HG03342 (cell line): ENCODE data around the gene ATPAF1.
"Not testable (repeated sequence)": the region's sequence is repeated elsewhere in the genome, so short reads cannot be mapped to it uniquely, and the experiment has no call there.

Experiments
- ATAC-seq: cut with Tn5 transposase; IDR thresholded peaks from one replicate; pipeline ENCODE4 v1.9.1; 2021; ENCODE audit warnings: mild to moderate bottlenecking, moderate library complexity; ENCODE audit not compliant: unreplicated experiment

The ATPAF1 gene

GRCh38 chr1:46651152-46651551 lies 17.0 kb downstream of the ATPAF1 start:
- not testable (repeated sequence) for ATAC-seq

DNA sequence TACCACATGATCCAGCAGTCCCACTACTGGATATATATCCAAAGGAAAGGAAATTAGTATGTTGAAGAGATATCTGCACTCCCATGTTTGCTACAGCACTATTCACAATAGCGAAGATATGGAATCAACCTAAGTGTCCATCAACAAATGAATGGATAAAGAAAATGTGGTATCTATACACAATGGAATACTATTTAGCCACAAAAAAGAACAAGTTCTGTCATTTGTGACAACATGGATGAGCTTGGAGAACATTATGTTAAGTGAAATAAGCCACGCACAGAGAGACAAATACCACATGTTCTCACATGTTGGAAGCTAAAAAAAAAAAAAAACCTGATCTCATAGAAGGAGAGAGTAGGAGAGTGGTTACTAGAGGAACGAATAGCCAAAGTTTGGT lies 17.7 kb downstream of the ATPAF1 start:
- ATAC-seq: no peak

DNA sequence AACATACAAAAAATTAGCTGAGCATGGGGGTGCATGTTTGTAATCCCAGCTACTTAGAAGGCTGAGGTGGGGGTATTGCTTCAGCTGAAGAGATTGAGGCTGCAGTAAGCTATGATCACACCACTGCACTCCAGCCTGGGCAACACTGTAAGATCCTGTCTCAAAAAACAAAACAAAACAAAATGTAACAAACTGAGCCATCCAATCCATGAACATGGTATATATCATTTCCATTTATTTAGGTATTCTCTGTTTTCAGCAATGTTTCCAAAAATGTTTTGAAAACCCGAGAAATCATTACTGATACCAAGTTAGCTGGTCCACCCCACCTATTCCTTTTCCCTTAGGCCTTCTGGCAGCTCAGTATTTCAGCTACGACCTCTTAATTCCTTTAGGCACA lies 18.4 kb downstream of the ATPAF1 start:
- no peak for ATAC-seq

GRCh38 chr1:46647611-46648010 lies 20.6 kb downstream of the ATPAF1 start:
- no peak for ATAC-seq

GRCh38 chr1:46646844-46647243 lies 21.3 kb downstream of the ATPAF1 start:
- no peak for ATAC-seq

DNA sequence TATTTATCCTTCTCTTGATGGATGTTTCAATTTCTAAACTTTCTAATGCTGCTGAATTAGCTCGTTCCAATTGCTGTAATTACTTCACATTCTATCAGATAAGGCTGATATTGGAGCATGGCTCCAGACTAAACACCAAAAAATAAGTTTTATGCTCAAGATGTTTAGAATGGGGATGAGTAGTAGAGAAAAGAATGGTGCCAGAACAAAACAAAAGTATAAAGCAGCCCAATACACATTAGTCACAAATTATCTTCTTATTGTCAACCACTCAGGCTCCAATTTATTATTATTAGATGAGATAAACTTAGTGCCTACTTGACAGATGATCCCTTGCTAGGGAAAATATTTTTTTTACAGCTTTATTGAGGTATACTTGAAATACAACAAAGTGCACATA lies 21.8 kb downstream of the ATPAF1 start:
- ATAC-seq: no peak

DNA sequence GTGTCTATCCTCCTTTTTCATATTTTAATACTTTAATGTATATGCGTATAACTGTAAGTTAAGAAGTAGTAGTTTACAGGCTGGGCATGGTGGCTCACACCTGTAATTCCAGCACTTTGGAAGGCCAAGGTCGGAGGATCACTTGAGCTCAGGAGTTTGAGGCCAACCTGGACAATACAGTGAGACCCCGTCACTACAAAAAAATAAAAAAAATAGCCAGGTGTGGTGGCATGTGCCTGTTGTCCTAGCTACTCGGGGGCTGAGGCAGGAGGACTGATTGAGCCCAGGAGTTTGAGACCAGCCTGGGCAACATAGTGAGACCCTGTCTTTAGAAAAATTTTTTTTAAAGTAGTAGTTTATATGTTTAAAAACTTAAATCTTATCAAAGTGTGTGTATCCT lies 22.3 kb downstream of the ATPAF1 start:
- no peak for ATAC-seq

DNA sequence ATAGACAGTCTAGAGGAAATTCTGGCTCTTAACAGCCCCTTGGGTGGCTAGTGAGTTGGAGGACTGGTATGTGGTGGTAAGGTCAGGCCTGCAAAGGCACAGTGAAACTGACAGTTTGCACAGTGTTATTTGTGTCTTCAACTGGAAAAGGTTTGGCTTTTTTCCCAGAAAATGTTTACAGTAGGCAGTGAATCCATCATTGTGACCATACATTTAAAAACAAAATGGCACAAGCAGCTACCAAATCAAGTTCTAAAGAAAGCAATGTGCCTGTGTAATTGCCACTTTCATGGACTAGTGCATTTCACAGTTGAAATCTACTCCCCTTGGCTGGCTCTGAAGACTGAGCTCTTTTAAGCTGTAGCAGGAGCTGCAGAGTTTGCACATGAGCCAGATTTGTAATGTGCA lies 24.8 kb downstream of the ATPAF1 start:
- no peak for ATAC-seq

GRCh38 chr1:46642115-46642680 lies 26.0 kb downstream of the ATPAF1 start:
- no peak for ATAC-seq

- no peak for ATAC-seq
Observed at GRCh38 chr1:46639547-46639946, 28.6 kb downstream of the ATPAF1 start.

DNA sequence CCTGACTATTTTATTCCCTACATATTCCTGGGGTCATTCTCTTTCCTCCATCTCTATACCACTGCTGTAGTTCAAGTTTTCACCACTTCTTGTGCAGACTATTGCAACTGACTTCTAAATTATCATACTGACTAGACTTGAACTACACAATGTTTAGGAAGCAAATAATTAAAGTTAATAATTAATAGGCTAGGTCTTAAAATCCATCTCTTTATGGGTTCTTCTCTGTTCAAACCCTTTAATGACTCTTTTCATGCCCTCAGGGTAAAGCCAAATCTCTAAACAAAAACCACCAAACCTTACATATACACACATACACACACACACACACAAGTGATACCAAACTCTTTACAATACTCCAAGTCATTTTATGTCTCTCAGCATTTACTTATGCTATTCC lies 29.2 kb downstream of the ATPAF1 start:
- ATAC-seq: no peak

GRCh38 chr1:46637444-46638083 lies 30.6 kb downstream of the ATPAF1 start:
- ATAC-seq: no peak

GRCh38 chr1:46635205-46635604 lies 33.0 kb downstream of the ATPAF1 start:
- no peak for ATAC-seq

DNA sequence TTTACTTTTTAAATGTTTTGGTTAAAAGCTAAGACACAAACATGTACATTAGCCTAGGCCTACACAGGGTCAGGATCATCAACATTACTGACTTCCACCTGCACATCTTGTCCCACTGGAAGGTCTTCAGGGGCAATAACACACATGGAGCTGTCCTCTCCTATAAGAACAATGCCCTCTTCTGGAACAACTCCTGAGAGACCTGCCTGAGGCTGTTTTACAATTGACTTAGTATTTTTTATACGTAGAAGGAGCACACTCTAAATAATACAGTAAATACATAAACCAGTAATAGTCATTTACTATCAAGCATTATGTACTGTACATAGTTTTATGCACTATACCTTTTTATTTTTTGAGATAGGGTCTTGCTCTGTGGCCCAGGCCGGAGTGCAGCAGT lies 37.4 kb downstream of the ATPAF1 start:
- no peak for ATAC-seq

DNA sequence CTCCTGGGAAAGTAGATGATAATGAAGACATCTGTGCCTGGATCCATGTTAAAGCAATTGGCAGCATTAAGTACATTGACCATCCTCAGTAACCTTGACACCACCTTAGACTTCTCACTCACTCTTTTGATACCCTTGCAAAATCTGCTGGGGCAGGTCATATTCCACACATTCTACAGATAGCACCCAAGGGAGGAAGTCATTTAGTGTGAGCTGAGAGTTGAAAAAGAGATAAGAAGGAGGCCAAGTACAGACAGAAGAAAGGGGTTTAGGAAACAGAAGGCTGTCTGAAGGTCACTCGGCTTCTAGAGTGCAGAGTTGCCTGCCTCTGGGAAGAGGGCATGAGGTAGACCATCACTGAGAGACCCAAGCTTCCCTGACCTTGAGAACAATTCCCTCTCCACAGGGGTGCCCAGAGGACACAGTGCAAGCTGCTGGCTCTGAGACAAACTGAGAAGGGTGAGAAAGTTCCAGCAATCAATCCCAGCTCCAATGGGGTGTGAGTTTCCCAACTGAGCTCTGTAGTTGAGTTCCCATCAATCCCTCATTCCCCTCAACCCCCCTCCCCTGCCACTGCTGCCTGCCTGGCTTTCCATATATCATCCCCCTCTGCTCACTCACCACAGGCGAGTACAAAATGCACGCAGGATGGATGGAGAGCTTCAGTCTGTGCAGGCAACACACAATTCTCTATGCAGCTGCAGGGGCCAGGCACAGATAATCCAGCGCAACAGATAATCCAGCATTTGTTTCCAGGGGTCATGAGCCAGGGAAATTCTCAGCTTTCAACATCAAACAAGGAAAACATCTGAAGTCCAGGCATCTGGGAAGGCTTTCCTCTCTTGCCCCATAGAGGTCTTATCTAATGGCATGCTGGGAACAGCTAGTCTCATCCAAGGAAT lies 44.2 kb downstream of the ATPAF1 start:
- ATAC-seq: no peak

- no peak for ATAC-seq
Observed at GRCh38 chr1:46622344-46622743, 45.8 kb downstream of the ATPAF1 start.

DNA sequence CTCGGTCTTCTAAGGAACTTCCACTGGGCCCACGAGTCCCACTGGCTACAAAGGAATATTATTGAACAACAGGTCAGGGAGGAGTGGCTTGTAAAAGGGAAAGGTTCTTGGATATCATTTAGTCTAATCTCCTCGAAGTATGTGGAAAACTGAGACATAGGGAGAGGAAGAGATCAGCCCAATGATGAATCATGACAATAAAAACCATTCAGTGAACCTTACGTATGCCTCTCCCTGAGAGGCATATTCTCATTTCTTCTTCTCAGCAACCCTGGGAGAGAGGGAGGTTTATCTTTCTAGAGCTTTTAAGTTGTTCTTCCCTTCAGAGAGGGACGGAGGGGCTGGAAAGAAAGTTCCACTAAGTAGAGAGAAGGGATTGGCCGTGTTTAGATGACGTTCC lies 46.2 kb downstream of the ATPAF1 start:
- ATAC-seq: no peak

DNA sequence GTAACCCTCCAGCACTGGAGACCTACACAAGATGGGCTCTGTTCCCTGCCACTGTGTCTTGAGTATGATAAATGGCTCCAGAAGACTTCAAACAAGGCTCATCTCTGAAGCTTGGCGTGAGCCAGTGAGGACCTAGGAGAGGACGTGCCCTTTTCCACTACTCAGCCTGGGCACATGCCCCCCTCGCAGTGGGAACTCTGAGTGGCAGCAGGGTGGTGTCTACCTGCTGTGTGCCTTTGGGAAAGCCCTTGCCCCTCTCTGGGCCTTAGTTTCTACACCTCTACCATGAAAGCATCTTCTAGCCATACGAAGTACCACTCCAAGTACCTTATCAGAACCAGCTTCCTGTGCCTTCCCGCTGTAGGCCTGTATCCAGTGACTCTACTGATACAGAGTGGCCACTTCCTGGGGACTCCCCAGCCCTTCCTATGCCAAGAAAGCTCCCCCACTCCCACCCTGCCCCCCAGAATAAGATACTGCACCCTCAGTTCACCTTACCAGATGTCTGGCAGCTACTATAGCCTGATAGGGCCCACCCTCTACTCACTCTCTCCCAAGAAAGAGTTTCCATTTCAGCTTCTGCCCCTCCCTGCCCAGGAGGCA lies 48.4 kb downstream of the ATPAF1 start:
- no peak for ATAC-seq

- ATAC-seq: no peak
Observed at GRCh38 chr1:46618754-46619415, 49.3 kb downstream of the ATPAF1 start.

GRCh38 chr1:46617833-46618232 lies 50.3 kb downstream of the ATPAF1 start:
- ATAC-seq: no peak
